Endothelial cell (in vitro differentiated cells): Measurements from ENCODE around the gene ECEL1. TPM values are rescaled to one million over a fixed set of nuclear protein-coding genes. Genes with fewer than 3 reads are reported as not detected.
A peak's percentile ranks its signal among the peaks of the same experiment; 100 is the strongest.
"Not testable (repeated sequence)": the region's sequence is repeated elsewhere in the genome, so short reads cannot be mapped to it uniquely, and the experiment has no call there.

Source experiments
- DNase-seq: peaks from one replicate; pipeline ENCODE4 v3.0.0; 2021; ENCODE audit warnings: low spot score
- H3K27ac Mint-ChIP-seq: one replicate; pipeline ENCODE4 v1.8.0; 2021; ENCODE audit warnings: mixed read lengths, inconsistent platforms; ENCODE audit not compliant: unreplicated experiment
- H3K27me3 Mint-ChIP-seq: one replicate; pipeline ENCODE4 v1.8.0; 2021; ENCODE audit warnings: mild to moderate bottlenecking, moderate library complexity, mixed read lengths, inconsistent platforms; ENCODE audit not compliant: unreplicated experiment
- H3K36me3 Mint-ChIP-seq: one replicate; pipeline ENCODE4 v1.8.0; 2021; ENCODE audit warnings: mild to moderate bottlenecking, low read depth, mixed read lengths, inconsistent platforms; ENCODE audit not compliant: unreplicated experiment
- H3K4me1 Mint-ChIP-seq: one replicate; pipeline ENCODE4 v1.8.0; 2021; ENCODE audit warnings: mild to moderate bottlenecking, mixed read lengths, inconsistent platforms; ENCODE audit not compliant: unreplicated experiment
- H3K4me3 Mint-ChIP-seq: one replicate; pipeline ENCODE4 v1.8.0; 2021; ENCODE audit warnings: mild to moderate bottlenecking, mixed read lengths, inconsistent platforms; ENCODE audit not compliant: unreplicated experiment
- H3K9me3 Mint-ChIP-seq: one replicate; pipeline ENCODE4 v1.8.0; 2021; ENCODE audit warnings: mixed read lengths, inconsistent platforms; ENCODE audit not compliant: unreplicated experiment
- CTCF ChIP-seq: fragments of 200-600 bp; sonication (generic); IDR thresholded peaks from one replicate; pipeline ENCODE4 v1.5.0; 2021; ENCODE audit warnings: antibody characterized with exemption; ENCODE audit not compliant: unreplicated experiment
- total RNA-seq: library from RNA; stranded (reverse); fragmentation: NEBNext Ultra II Directional; extraction: Animal tissue kit (Norgen Biotek cat#: 25700); gene quantifications from one replicate; pipeline ENCODE4 v1.2.1, GENCODE V29; 2021; ENCODE audit not compliant: unreplicated experiment

ECEL1 gene
- total RNA-seq, 1 donor from 2014 or later, result not detected

- H3K9me3 Mint-ChIP-seq, result no peaks in the 10 kb centered on the region
- no peaks in the 10 kb centered on the region for H3K36me3 Mint-ChIP-seq
- no peak overlapping the region for H3K4me3 Mint-ChIP-seq
- TF ChIP-seq CTCF, result no peak
- H3K27me3 Mint-ChIP-seq, result no peaks in the 10 kb centered on the region
- no peak for DNase-seq
- H3K27ac Mint-ChIP-seq, result no peak overlapping the region
- H3K4me1 Mint-ChIP-seq, result no peaks in the 10 kb centered on the region
Measured at GRCh38 chr2:232447091-232447620, 40.5 kb downstream of the ECEL1 start.

- not testable (repeated sequence) for H3K27ac Mint-ChIP-seq, DNase-seq, H3K36me3 Mint-ChIP-seq, H3K27me3 Mint-ChIP-seq, H3K4me3 Mint-ChIP-seq, H3K4me1 Mint-ChIP-seq, H3K9me3 Mint-ChIP-seq
- peak; percentile 53 for TF ChIP-seq CTCF
Measured at GRCh38 chr2:232446266-232446777, 41.3 kb downstream of the ECEL1 start.

- DNase-seq, H3K27ac Mint-ChIP-seq, H3K9me3 Mint-ChIP-seq, H3K36me3 Mint-ChIP-seq, H3K4me3 Mint-ChIP-seq, H3K4me1 Mint-ChIP-seq: not testable (repeated sequence)
- H3K27me3 Mint-ChIP-seq, result peaks cover 11% of the 10 kb centered on the region
Measured at GRCh38 chr2:232445149-232445885, 42.3 kb downstream of the ECEL1 start.

GRCh38 chr2:232444409-232445148, 43.1 kb downstream of the ECEL1 start:
- peak; percentile 71 for TF ChIP-seq CTCF
- H3K27me3 Mint-ChIP-seq, result peaks cover 11% of the 10 kb centered on the region
- H3K4me3 Mint-ChIP-seq, result no peak overlapping the region
- no peaks in the 10 kb centered on the region for H3K9me3 Mint-ChIP-seq
- H3K36me3 Mint-ChIP-seq, result no peaks in the 10 kb centered on the region
- DNase-seq, result peak; percentile 80
- no peaks in the 10 kb centered on the region for H3K4me1 Mint-ChIP-seq
- H3K27ac Mint-ChIP-seq, result no peak overlapping the region

- H3K4me3 Mint-ChIP-seq, H3K27ac Mint-ChIP-seq, DNase-seq, H3K9me3 Mint-ChIP-seq, H3K4me1 Mint-ChIP-seq, H3K36me3 Mint-ChIP-seq: not testable (repeated sequence)
- H3K27me3 Mint-ChIP-seq, result peaks cover 11% of the 10 kb centered on the region
Measured at GRCh38 chr2:232443669-232444408, 43.8 kb downstream of the ECEL1 start.

- H3K36me3 Mint-ChIP-seq, DNase-seq, H3K4me3 Mint-ChIP-seq, H3K27ac Mint-ChIP-seq, H3K4me1 Mint-ChIP-seq, H3K9me3 Mint-ChIP-seq: not testable (repeated sequence)
- peaks cover 11% of the 10 kb centered on the region for H3K27me3 Mint-ChIP-seq
Measured at GRCh38 chr2:232443047-232443446, 44.6 kb downstream of the ECEL1 start.

- H3K9me3 Mint-ChIP-seq, H3K4me3 Mint-ChIP-seq, H3K4me1 Mint-ChIP-seq, DNase-seq, H3K36me3 Mint-ChIP-seq, H3K27ac Mint-ChIP-seq: not testable (repeated sequence)
- H3K27me3 Mint-ChIP-seq, result peaks cover 11% of the 10 kb centered on the region
Measured at GRCh38 chr2:232442431-232442830, 45.2 kb downstream of the ECEL1 start.

GRCh38 chr2:232441922-232442321, 45.7 kb downstream of the ECEL1 start:
- not testable (repeated sequence) for H3K4me1 Mint-ChIP-seq, DNase-seq, H3K27ac Mint-ChIP-seq, H3K4me3 Mint-ChIP-seq, H3K9me3 Mint-ChIP-seq, H3K36me3 Mint-ChIP-seq
- H3K27me3 Mint-ChIP-seq, result peaks cover 11% of the 10 kb centered on the region
